ENCODE measurements around the gene CHRNB2. TPM values are rescaled to one million over a fixed set of nuclear protein-coding genes. Genes with fewer than 3 reads are reported as not detected.

The CHRNB2 gene
- total and polyA plus RNA-seq, 2 donors (not counting 3 experiments of a cell fraction or from before 2014, with no cell fraction given), result not detected

DNA sequence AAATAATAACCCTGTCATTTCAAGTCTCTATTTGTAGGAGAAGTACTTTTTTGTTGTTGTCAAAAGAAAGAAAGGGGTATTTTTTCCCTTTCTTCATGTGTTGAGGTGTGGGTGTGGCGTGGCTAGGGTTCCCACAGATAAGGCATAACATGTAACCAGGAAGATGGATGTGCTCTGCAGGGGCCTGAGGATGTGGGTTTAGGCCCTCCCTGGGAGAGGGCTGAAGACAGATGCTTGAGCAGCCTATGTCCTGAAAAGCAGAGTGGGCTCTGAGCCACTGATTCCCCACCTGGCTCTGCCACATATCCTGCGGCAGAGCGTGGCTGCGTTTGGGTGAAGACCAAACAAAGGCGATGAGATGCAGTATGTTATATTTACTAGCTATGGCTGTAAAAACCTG lies 54.3 kb downstream of the CHRNB2 start:
- CTCF ChIA-PET, result no interaction called here
- Histone ChIP-seq H3K36me3 (ENCODE audit: control insufficient read depth in 2 of 2, extremely low read depth in 1 of 2, insufficient read depth in 2 of 2, low read length in 2 of 2) (peaks cover 0 to 6% of the 10 kb centered on the region in 2 experiments), H3K27me3 (ENCODE audit: control insufficient read depth in 2 of 2, insufficient read depth in 2 of 2, low read length in 2 of 2) (no peaks in the 10 kb centered on the region), H3K79me2 (ENCODE audit: control insufficient read depth, insufficient read depth, low read length) (peaks cover 85% of the 10 kb centered on the region), H3K4me1 (ENCODE audit: control insufficient read depth, extremely low read depth, insufficient read depth, low read length) (peaks cover 12% of the 10 kb centered on the region), H3K9me1 (replicated peaks; ENCODE audit: control insufficient read depth, extremely low read depth, insufficient read depth, low read length) (no peaks in the 10 kb centered on the region), H3K4me2 (ENCODE audit: insufficient read depth, low read length) (no peak overlapping the region), H3K9me3 (replicated peaks; ENCODE audit: control insufficient read depth, insufficient read depth, low read length) (no peaks in the 10 kb centered on the region), H3K4me3 (replicated peaks in 1 of 3; ENCODE audit: insufficient read depth in 1 of 3, low read depth in 1 of 3, low read length in 3 of 3) (no peak overlapping the region), H4K20me1 (replicated peaks; ENCODE audit: control insufficient read depth, extremely low read depth, insufficient read depth, low read length) (peaks cover 3% of the 10 kb centered on the region), H2AFZ (ENCODE audit: low read depth, low read length) (no peak overlapping the region), H3K27ac (ENCODE audit: insufficient read depth, low read depth, low read length) (no peak overlapping the region), H3K9ac (replicated peaks; ENCODE audit: extremely low read depth, insufficient read depth, low read length) (no peak overlapping the region)
- TF ChIP-seq EZH2 (IDR thresholded peaks at IDR 0.05; ENCODE audit: borderline replicate concordance, low read depth, low read length, severe bottlenecking) (no peak), FOS (IDR thresholded peaks at IDR 0.05; ENCODE audit: borderline replicate concordance, insufficient read depth, low read length) (no peak), POLR2AphosphoS5 (IDR thresholded peaks at IDR 0.05; ENCODE audit: insufficient read depth, low read depth, low read length) (no peak), POLR2A (IDR thresholded peaks at IDR 0.05; ENCODE audit: low read depth, low read length) (no peak), GATA2 (IDR thresholded peaks at IDR 0.05; ENCODE audit: insufficient read depth, insufficient read length, low read depth, low read length) (no peak), MYC (IDR thresholded peaks at IDR 0.05; ENCODE audit: low read depth, low read length) (no peak)
- TF ChIP-seq, protein P1, sequence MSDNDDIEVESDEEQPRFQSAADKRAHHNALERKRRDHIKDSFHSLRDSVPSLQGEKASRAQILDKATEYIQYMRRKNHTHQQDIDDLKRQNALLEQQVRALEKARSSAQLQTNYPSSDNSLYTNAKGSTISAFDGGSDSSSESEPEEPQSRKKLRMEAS (IDR thresholded peaks at IDR 0.05; ENCODE audit: insufficient read depth, insufficient read length), result no peak
- TF ChIP-seq, protein P2, sequence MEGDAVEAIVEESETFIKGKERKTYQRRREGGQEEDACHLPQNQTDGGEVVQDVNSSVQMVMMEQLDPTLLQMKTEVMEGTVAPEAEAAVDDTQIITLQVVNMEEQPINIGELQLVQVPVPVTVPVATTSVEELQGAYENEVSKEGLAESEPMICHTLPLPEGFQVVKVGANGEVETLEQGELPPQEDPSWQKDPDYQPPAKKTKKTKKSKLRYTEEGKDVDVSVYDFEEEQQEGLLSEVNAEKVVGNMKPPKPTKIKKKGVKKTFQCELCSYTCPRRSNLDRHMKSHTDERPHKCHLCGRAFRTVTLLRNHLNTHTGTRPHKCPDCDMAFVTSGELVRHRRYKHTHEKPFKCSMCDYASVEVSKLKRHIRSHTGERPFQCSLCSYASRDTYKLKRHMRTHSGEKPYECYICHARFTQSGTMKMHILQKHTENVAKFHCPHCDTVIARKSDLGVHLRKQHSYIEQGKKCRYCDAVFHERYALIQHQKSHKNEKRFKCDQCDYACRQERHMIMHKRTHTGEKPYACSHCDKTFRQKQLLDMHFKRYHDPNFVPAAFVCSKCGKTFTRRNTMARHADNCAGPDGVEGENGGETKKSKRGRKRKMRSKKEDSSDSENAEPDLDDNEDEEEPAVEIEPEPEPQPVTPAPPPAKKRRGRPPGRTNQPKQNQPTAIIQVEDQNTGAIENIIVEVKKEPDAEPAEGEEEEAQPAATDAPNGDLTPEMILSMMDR (IDR thresholded peaks at IDR 0.05; ENCODE audit: extremely low read depth in 1 of 2, insufficient read depth in 1 of 2, low read depth in 1 of 2, low read length in 2 of 2), result no peak
- intact Hi-C loops (cut with micrococcal nuclease) (no loop called here), dilution Hi-C loops (cut with MboI; ENCODE audit: extremely low pct_ligation_motif_present, low sequenced_read_pairs) (no loop called here)
- POLR2A ChIA-PET, result no interaction called here
- DNase-seq (ENCODE audit: low read depth, low spot score), result no peak
- no peak for FAIRE-seq
- no TSS peak for BruUV-seq (replicated peaks)
